Measurements from ENCODE around the gene YAP1.

- TF ChIP-seq, protein P1, sequence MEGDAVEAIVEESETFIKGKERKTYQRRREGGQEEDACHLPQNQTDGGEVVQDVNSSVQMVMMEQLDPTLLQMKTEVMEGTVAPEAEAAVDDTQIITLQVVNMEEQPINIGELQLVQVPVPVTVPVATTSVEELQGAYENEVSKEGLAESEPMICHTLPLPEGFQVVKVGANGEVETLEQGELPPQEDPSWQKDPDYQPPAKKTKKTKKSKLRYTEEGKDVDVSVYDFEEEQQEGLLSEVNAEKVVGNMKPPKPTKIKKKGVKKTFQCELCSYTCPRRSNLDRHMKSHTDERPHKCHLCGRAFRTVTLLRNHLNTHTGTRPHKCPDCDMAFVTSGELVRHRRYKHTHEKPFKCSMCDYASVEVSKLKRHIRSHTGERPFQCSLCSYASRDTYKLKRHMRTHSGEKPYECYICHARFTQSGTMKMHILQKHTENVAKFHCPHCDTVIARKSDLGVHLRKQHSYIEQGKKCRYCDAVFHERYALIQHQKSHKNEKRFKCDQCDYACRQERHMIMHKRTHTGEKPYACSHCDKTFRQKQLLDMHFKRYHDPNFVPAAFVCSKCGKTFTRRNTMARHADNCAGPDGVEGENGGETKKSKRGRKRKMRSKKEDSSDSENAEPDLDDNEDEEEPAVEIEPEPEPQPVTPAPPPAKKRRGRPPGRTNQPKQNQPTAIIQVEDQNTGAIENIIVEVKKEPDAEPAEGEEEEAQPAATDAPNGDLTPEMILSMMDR (IDR thresholded peaks at IDR 0.05), result no peak
- no peak for TF ChIP-seq POLR2A (IDR thresholded peaks at IDR 0.05)
These were observed 120.7 kb downstream of the YAP1 start for GRCh38 chr11:102230911-102231310.
